Heart left ventricle (tissue), 16 donors: ENCODE results near the gene CDKN2B. TPM values are rescaled to one million over a fixed set of nuclear protein-coding genes. Genes with fewer than 3 reads are reported as not detected.

Experiments
- ATAC-seq, 4 donors: fragments of 200-7000 bp; cut with Tn5 transposase; one replicate each; pipeline ENCODE4 v1.9.1; 2020 to 2022; ENCODE audit warnings: moderate library complexity in 4 of 4, mild to moderate bottlenecking in 3 of 4, moderate number of reproducible peaks in 1 of 4
- DNase-seq, 5 donors: peaks; one replicate each; pipeline ENCODE4 v3.0.0-alpha.2; 2020
- H3K27ac ChIP-seq, 12 donors: fragments of 200-600 bp; sonication (generic) in 4 of 12; one replicate each; pipeline versions ENCODE4 v1.5.0 to v1.8.0; 2016 to 2022; ENCODE audit warnings: mild to moderate bottlenecking in 2 of 12
- H3K27me3 ChIP-seq, 9 donors: fragments of 200-600 bp; sonication (generic) in 2 of 9; one replicate each; pipeline versions ENCODE4 v1.5.1 to v1.8.0; 2016 to 2022; ENCODE audit warnings: mild to moderate bottlenecking in 3 of 9
- H3K36me3 ChIP-seq, 9 donors: fragments of 200-600 bp; sonication (generic) in 2 of 9; one replicate each; pipeline versions ENCODE4 v1.5.0 to v1.8.0; 2018 to 2022; ENCODE audit warnings: mild to moderate bottlenecking in 2 of 9
- H3K4me1 ChIP-seq, 12 donors: fragments of 200-600 bp; sonication (generic) in 4 of 12; one replicate each; pipeline versions ENCODE4 v1.5.0 to v1.8.0; 2016 to 2022; ENCODE audit warnings: mild to moderate bottlenecking in 3 of 12
- H3K4me3 ChIP-seq, 12 donors: fragments of 200-600 bp; sonication (generic) in 4 of 12; one replicate each; pipeline versions ENCODE4 v1.5.0 to v1.8.0; 2017 to 2022; ENCODE audit warnings: mild to moderate bottlenecking in 9 of 12, moderate library complexity in 4 of 12
- H3K9me3 ChIP-seq, 12 donors: fragments of 200-600 bp; sonication (generic) in 4 of 12; one replicate each; pipeline versions ENCODE4 v1.5.0 to v1.8.0; 2016 to 2022; ENCODE audit warnings: mild to moderate bottlenecking in 1 of 12
- CTCF ChIP-seq, 12 donors: fragments of 200-600 bp; sonication (generic) in 4 of 12; IDR thresholded peaks; one replicate each; pipeline versions ENCODE4 v1.5.0 to v1.8.0; 2018 to 2022; ENCODE audit warnings: antibody characterized with exemption in 12 of 12, mild to moderate bottlenecking in 5 of 12
- POLR2A ChIP-seq, 2 donors: fragments of 450-650 bp; IDR thresholded peaks; one replicate each; pipeline ENCODE4 v1.6.1; 2017; ENCODE audit warnings: antibody characterized with exemption in 2 of 2, mild to moderate bottlenecking in 2 of 2, moderate library complexity in 2 of 2
- WGBS, 4 donors: extraction: QIAGEN DNeasy Blood & Tissue Kit in 2 of 4; methylation state at CpG; one replicate each; pipeline versions ENCODE4 v1.1.5 to v1.1.7; 2013 to 2018; 5-methylcytosine and 5-hydroxymethylcytosine counted together
- intact Hi-C, 10 donors: fragments of 100-400 bp; cut with DNase I; formaldehyde crosslinking; loops; one replicate each; pipeline versions ENCODE4 v1.11.1 to v1.14.2; 2022
- polyA plus RNA-seq, 2 donors: library from polyadenylated mRNA; stranded (reverse); fragments of 200-250 nt; gene quantifications; one replicate each; pipeline ENCODE4 v1.2.3, GENCODE V29; 2013
- total RNA-seq, 9 donors: library from RNA; depleted of rRNA in 2 of 9; stranded (reverse); fragments of >200 nt in 2 of 9; fragmentation: NEBNext Ultra II Directional in 3 of 9; extraction: Animal tissue kit (Norgen Biotek cat#: 25700) in 3 of 9; gene quantifications; one replicate each; pipeline versions ENCODE4 v1.1.0 to v1.2.4, GENCODE V29; 2016 to 2023
- donor health status: ischemic (EF 13 %, LVEDD 7.1; RV severe dilation, severe dysfunction).
- donor health status: healthy with polysubstance abuse.
- donor health status: DM: no; HTN: yes; CAD: no.
- donor health status: DM: no; HTN: no; CAD: no.
- donor health status: ischemic (EF 25% LVEDD 6.9; RV normal size, moderate dysfunction).
- donor health status: ischemic (EF 25% LVEDD 5.7; RV mildly dilated, moderate dysfunction).
- donor health status: healthy.
- donor health status: DM: yes; HTN: yes; CAD: no.
- donor health status: ischemic (EF 35%, LVEDD 5.7; RV mildly dilated, moderate dysfunction).
- donor health status: nonischemic (EF 11% LVEDD 7.7; RV severe dilation, severe dysfunction).
- donor health status: DM: yes; HTN: yes; CAD: no.
- donor health status: PGD.
- donor health status: ischemic (EF 29% LVEDD 5.4; RV normal size, mild dysfunction).
- donor health status: nonischemic (EF 23%, LVEDD 6.1; RV moderate dilation, normal function).

The CDKN2B gene
- total and polyA plus RNA-seq, 11 donors: 0.88 to 4.8 (median 1.6) TPM

- H3K27ac ChIP-seq: no peak overlapping the region
- H3K27me3 ChIP-seq: peaks cover 0 to 4% (median 0%) of the 10 kb centered on the region in 9 donors
- no peaks in the 10 kb centered on the region for H3K4me1 ChIP-seq
- no peaks in the 10 kb centered on the region for H3K36me3 ChIP-seq
- H3K4me3 ChIP-seq: no peak overlapping the region
- DNase-seq: no peak
- H3K9me3 ChIP-seq: no peaks in the 10 kb centered on the region
- no peak for TF ChIP-seq POLR2A (IDR thresholded peaks at IDR 0.05)
- no peak for TF ChIP-seq CTCF (IDR thresholded peaks at IDR 0.05)
- intact Hi-C loops: loop anchor here in 2 of 10 donors (10.0 kb wide), 2 partner anchors 189 to 231 kb away; no protein-coding TSS in a partner anchor
- no peak for ATAC-seq
Observed at GRCh38 chr9:22045423-22045822, 36.3 kb upstream of the CDKN2B start.

- DNase-seq (no peak), ATAC-seq (peak in 1 of 4 donors; percentile 54)
- Histone ChIP-seq H3K27me3 (peaks cover 0 to 4% (median 0%) of the 10 kb centered on the region in 9 donors), H3K4me3 (no peak overlapping the region), H3K27ac (no peak overlapping the region), H3K36me3 (no peaks in the 10 kb centered on the region), H3K4me1 (no peaks in the 10 kb centered on the region), H3K9me3 (no peaks in the 10 kb centered on the region)
- intact Hi-C loops: loop anchor here in 2 of 10 donors (10.0 kb wide), 2 partner anchors 190 to 230 kb away; no protein-coding TSS in a partner anchor
- TF ChIP-seq POLR2A (IDR thresholded peaks at IDR 0.05): no peak
- no peak for TF ChIP-seq CTCF (IDR thresholded peaks at IDR 0.05)
Observed at GRCh38 chr9:22044583-22044982, 35.5 kb upstream of the CDKN2B start.

- Histone ChIP-seq H3K4me1 (no peaks in the 10 kb centered on the region), H3K36me3 (no peaks in the 10 kb centered on the region), H3K27me3 (peaks cover 0 to 4% (median 0%) of the 10 kb centered on the region in 9 donors), H3K4me3 (no peak overlapping the region), H3K9me3 (no peaks in the 10 kb centered on the region), H3K27ac (no peak overlapping the region)
- ATAC-seq (no peak), DNase-seq (no peak)
- WGBS, 4 donors: 43 to 61% (median 50%) methylated on average over 3 of the region's 3 CpGs
- intact Hi-C loops: loop anchor here in 2 of 10 donors (10.0 kb wide), 2 partner anchors 191 to 229 kb away; no protein-coding TSS in a partner anchor
- TF ChIP-seq POLR2A (IDR thresholded peaks at IDR 0.05): no peak
- TF ChIP-seq CTCF (IDR thresholded peaks at IDR 0.05): no peak
Observed at GRCh38 chr9:22043928-22044327, 34.8 kb upstream of the CDKN2B start.

GRCh38 chr9:22041775-22042174 lies 32.7 kb upstream of the CDKN2B start:
- no peak for DNase-seq

More at GRCh38 chr9:22041775-22042174, 32.7 kb upstream of the CDKN2B start:
- H3K27ac ChIP-seq: no peak overlapping the region
- 24 to 66% (median 58%) methylated on average over 1 of the region's 1 CpG for WGBS, 4 donors
- H3K4me1 ChIP-seq: peaks cover 0 to 10% (median 0%) of the 10 kb centered on the region in 12 donors
- intact Hi-C loops: loop anchor here in 2 of 10 donors (10.0 kb wide), 2 partner anchors 193 to 227 kb away; no protein-coding TSS in a partner anchor
- H3K36me3 ChIP-seq: no peaks in the 10 kb centered on the region
- TF ChIP-seq POLR2A (IDR thresholded peaks at IDR 0.05): no peak
- no peak for TF ChIP-seq CTCF (IDR thresholded peaks at IDR 0.05)
- no peak overlapping the region for H3K4me3 ChIP-seq
- no peaks in the 10 kb centered on the region for H3K27me3 ChIP-seq
- H3K9me3 ChIP-seq: no peaks in the 10 kb centered on the region
- ATAC-seq: no peak
